Colonic mucosa (tissue), 4 donors: ENCODE measurements around the gene SCN2B. TPM values are rescaled to one million over a fixed set of nuclear protein-coding genes. Genes with fewer than 3 reads are reported as not detected.

Experiments
- DNase-seq: peaks from one replicate; pipeline ENCODE4 v3.0.0-alpha.2; 2020
- H3K27ac ChIP-seq: fragments of 200-600 bp; one replicate; pipeline ENCODE4 v1.8.0; 2021
- H3K27me3 ChIP-seq: fragments of 200-600 bp; one replicate; pipeline ENCODE4 v1.8.0; 2021
- H3K36me3 ChIP-seq: fragments of 200-600 bp; one replicate; pipeline ENCODE4 v1.8.0; 2021
- H3K4me1 ChIP-seq: fragments of 200-600 bp; one replicate; pipeline ENCODE4 v1.8.0; 2021; ENCODE audit warnings: mild to moderate bottlenecking
- H3K4me3 ChIP-seq: fragments of 200-600 bp; one replicate; pipeline ENCODE4 v1.8.0; 2021
- H3K9ac ChIP-seq, 2 donors: one replicate each; pipeline ENCODE4 v1.7.0; 2013; ENCODE audit warnings: control low read depth in 2 of 2, low read depth in 2 of 2, low read length in 2 of 2
- H3K9me3 ChIP-seq: fragments of 200-600 bp; one replicate; pipeline ENCODE4 v1.8.0; 2021
- intact Hi-C: fragments of 100-400 bp; cut with DNase I; formaldehyde crosslinking; loops from one replicate; pipeline ENCODE4 v1.14.1; 2022
- total RNA-seq, 2 donors: library from RNA; stranded (reverse); fragmentation: NEBNext Ultra II Directional in 1 of 2; extraction: Animal tissue kit (Norgen Biotek cat#: 25700) in 1 of 2; gene quantifications; one replicate each; pipeline ENCODE4 v1.2.1, GENCODE V29; 2021
- TF ChIP-seq, protein P1 (sequence below): fragments of 200-600 bp; IDR thresholded peaks from one replicate; pipeline ENCODE4 v1.8.0; 2022; ENCODE audit warnings: antibody characterized with exemption, mild to moderate bottlenecking
- donor health status: healthy.
- donor health status: DM: no; HTN: no; CAD: no.
- donor health status: DM: no; HTN: no; CAD: no.

SCN2B gene
- total RNA-seq, 2 donors from 2014 or later = 0.12 to 0.45 TPM

- H3K9ac ChIP-seq = no peak overlapping the region
- peaks cover 8% of the 10 kb centered on the region for H3K4me1 ChIP-seq
- no peaks in the 10 kb centered on the region for H3K27me3 ChIP-seq
- H3K27ac ChIP-seq = peak overlapping the region; percentile 42
- intact Hi-C loops = no loop called here
- no peak for DNase-seq
- TF ChIP-seq, protein P1, sequence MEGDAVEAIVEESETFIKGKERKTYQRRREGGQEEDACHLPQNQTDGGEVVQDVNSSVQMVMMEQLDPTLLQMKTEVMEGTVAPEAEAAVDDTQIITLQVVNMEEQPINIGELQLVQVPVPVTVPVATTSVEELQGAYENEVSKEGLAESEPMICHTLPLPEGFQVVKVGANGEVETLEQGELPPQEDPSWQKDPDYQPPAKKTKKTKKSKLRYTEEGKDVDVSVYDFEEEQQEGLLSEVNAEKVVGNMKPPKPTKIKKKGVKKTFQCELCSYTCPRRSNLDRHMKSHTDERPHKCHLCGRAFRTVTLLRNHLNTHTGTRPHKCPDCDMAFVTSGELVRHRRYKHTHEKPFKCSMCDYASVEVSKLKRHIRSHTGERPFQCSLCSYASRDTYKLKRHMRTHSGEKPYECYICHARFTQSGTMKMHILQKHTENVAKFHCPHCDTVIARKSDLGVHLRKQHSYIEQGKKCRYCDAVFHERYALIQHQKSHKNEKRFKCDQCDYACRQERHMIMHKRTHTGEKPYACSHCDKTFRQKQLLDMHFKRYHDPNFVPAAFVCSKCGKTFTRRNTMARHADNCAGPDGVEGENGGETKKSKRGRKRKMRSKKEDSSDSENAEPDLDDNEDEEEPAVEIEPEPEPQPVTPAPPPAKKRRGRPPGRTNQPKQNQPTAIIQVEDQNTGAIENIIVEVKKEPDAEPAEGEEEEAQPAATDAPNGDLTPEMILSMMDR = no peak
- no peaks in the 10 kb centered on the region for H3K36me3 ChIP-seq
- no peak overlapping the region for H3K4me3 ChIP-seq
- no peaks in the 10 kb centered on the region for H3K9me3 ChIP-seq
Measured at GRCh38 chr11:118215765-118216164, 39.3 kb upstream of the SCN2B start.

DNA sequence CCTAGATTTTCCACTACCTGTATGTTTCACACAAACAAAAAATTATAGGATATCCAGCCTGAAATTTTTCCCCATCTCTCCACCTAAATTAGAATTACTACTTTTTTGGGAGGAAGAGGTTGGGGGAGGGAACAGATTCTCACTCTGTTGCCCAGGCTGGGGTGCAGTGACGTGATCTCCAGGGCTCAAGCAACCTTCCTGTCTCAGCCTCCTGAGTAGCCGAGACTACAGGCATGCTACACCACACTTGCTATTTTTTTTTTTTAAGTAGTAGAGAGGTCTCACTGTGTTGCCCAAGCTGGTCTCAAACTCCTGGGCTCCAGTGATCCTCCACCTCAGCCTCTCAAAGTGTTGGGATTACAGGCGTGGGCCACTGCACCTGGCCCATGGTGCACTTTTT, 38.8 kb upstream of the SCN2B start:
- H3K4me1 ChIP-seq = peaks cover 8% of the 10 kb centered on the region
- no peaks in the 10 kb centered on the region for H3K36me3 ChIP-seq
- no peak for DNase-seq
- TF ChIP-seq, protein P1 = no peak
- H3K4me3 ChIP-seq = no peak overlapping the region
- H3K9me3 ChIP-seq = no peaks in the 10 kb centered on the region
- peak overlapping the region; percentile 42 for H3K27ac ChIP-seq
- intact Hi-C loops = no loop called here
- no peaks in the 10 kb centered on the region for H3K27me3 ChIP-seq
- H3K9ac ChIP-seq = no peak overlapping the region

DNA sequence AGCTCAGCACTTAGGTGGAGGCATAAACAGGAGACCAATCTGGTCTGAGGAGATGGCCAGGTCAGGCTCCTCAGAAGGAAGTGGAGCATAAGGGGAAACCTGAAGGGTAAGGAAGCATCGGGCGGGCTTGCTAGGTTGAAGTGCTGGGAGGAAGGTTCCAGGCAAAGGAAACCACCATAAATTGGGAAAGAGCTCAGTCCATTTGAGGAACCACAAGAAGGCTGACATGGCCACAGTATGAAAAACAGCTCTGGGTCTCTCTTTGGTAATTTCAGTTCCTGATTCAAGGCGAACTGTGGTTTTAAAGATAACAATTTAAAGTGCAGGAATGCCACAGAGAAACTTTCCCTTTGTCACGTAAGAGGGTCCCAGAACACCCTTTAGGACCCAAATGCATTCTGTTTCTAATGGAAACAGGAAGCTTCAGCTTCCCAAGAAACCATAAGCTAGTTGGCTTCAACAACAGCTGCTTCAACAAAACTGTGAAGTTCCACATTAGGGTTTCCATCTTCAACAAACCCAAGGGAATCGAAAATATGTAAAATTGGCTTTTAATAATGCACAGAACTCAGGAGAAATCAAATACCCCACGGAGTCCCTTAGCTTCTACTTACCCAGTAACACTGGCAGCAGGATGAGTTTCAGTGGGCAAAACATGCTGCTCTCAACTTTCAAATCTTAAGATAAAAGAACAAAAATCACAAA, 37.9 kb upstream of the SCN2B start:
- Histone ChIP-seq H3K4me1 (peaks cover 8% of the 10 kb centered on the region), H3K27ac (peak overlapping the region; percentile 73), H3K36me3 (no peaks in the 10 kb centered on the region), H3K27me3 (no peaks in the 10 kb centered on the region), H3K4me3 (no peak overlapping the region), H3K9ac (peak overlapping the region in 1 of 2 donors; percentile 14), H3K9me3 (no peaks in the 10 kb centered on the region)
- peak; percentile 42 for DNase-seq
- intact Hi-C loops = no loop called here
- TF ChIP-seq, protein P1 = no peak

- Histone ChIP-seq H3K9me3 (no peaks in the 10 kb centered on the region), H3K36me3 (no peaks in the 10 kb centered on the region), H3K4me1 (peaks cover 8% of the 10 kb centered on the region), H3K27me3 (no peaks in the 10 kb centered on the region), H3K27ac (peak overlapping the region; percentile 73), H3K4me3 (no peak overlapping the region), H3K9ac (peak overlapping the region in 1 of 2 donors; percentile 14)
- intact Hi-C loops = no loop called here
- TF ChIP-seq, protein P1 = no peak
- DNase-seq = peak; percentile 68
Measured at GRCh38 chr11:118213781-118214180, 37.3 kb upstream of the SCN2B start.

- Histone ChIP-seq H3K36me3 (no peaks in the 10 kb centered on the region), H3K27me3 (no peaks in the 10 kb centered on the region), H3K9me3 (no peaks in the 10 kb centered on the region), H3K27ac (peak overlapping the region; percentile 73), H3K4me3 (no peak overlapping the region), H3K4me1 (peaks cover 8% of the 10 kb centered on the region), H3K9ac (no peak overlapping the region)
- TF ChIP-seq, protein P1 = no peak
- intact Hi-C loops = no loop called here
- no peak for DNase-seq
Measured at GRCh38 chr11:118213201-118213600, 36.8 kb upstream of the SCN2B start.
